HG02970 (cell line): ENCODE measurements around the gene BLVRA.

Experiments
- ATAC-seq: cut with Tn5 transposase; IDR thresholded peaks from one replicate; pipeline ENCODE4 v1.9.1; 2021; ENCODE audit warnings: mild to moderate bottlenecking, moderate library complexity, moderate number of reproducible peaks; ENCODE audit not compliant: unreplicated experiment, low FRiP score

The BLVRA gene

GRCh38 chr7:43849047-43849446, 90.6 kb downstream of the BLVRA start:
- no peak for ATAC-seq

GRCh38 chr7:43850348-43851116, 92.1 kb downstream of the BLVRA start:
- ATAC-seq = no peak

- no peak for ATAC-seq
Measured at GRCh38 chr7:43851805-43852204, 93.3 kb downstream of the BLVRA start.

- no peak for ATAC-seq
Measured at GRCh38 chr7:43855176-43855575, 96.7 kb downstream of the BLVRA start.

- ATAC-seq = no peak
Measured at GRCh38 chr7:43856316-43856715, 97.8 kb downstream of the BLVRA start.
